ENCODE data around the gene PRKAR1B. TPM values are rescaled to one million over a fixed set of nuclear protein-coding genes. Genes with fewer than 3 reads are reported as not detected.

PRKAR1B gene
- total and polyA plus RNA-seq, 4 experiments from 2014 or later = 6.5 to 16.6 (median 13.7) TPM

GRCh38 chr7:725223-726005 is 1.7 kb downstream of the PRKAR1B start:
- intact Hi-C loops (cut with micrococcal nuclease) = loop anchor here (1.0 to 5.0 kb wide), 4 partner anchors 108 to 577 kb away; partner anchors contain the start of gene GET4
- POLR2A ChIA-PET (ENCODE audit: partially characterized antibody) = interaction anchor here (2.3 kb wide), 1 partner anchor 107 kb away, joined by 8 read pairs; no protein-coding TSS in a partner anchor
- Mint-ChIP-seq H3K27ac (peak overlapping the region; percentile 19 to 88 (median 76)), H3K9me3 (peaks cover 0 to 14% (median 1%) of the 10 kb centered on the region in 8 donors), H3K4me1 (peaks cover 16 to 29% (median 19%) of the 10 kb centered on the region in 4 donors), H3K27me3 (no peaks in the 10 kb centered on the region), H3K4me3 (peak overlapping the region; percentile 58 to 80 (median 75)), H3K36me3 (peaks cover 16 to 19% of the 10 kb centered on the region in 2 donors)
- Histone ChIP-seq H3K36me3 (ENCODE audit: insufficient read depth, low read length) (peaks cover 3% of the 10 kb centered on the region), H3K4me1 (ENCODE audit: insufficient read depth, low read length) (peaks cover 17% of the 10 kb centered on the region), H3K27ac (ENCODE audit: low read depth, low read length) (peak overlapping the region; percentile 62), H3K27me3 (ENCODE audit: insufficient read depth, low read length) (no peaks in the 10 kb centered on the region), H3K4me3 (ENCODE audit: low read length in 2 of 2) (peak overlapping the region in 1 of 2 donors; percentile 48), H3K9me3 (ENCODE audit: control insufficient read depth in 1 of 2, low read length in 2 of 2) (no peaks in the 10 kb centered on the region)
- CTCF ChIA-PET (ENCODE audit: partially characterized antibody) = interaction anchor here (0.9 kb wide), 1 partner anchor 404 kb away, joined by 3 read pairs; no protein-coding TSS in a partner anchor
- no peak for DNase-seq

- DNase-seq = no peak
- CTCF ChIA-PET (ENCODE audit: partially characterized antibody) = no interaction called here
Measured at GRCh38 chr7:724298-724697, 2.8 kb downstream of the PRKAR1B start.

GRCh38 chr7:723541-723940 is 3.5 kb downstream of the PRKAR1B start:
- ChIA-PET CTCF (ENCODE audit: partially characterized antibody) (no interaction called here), POLR2A (ENCODE audit: partially characterized antibody) (no interaction called here)
- Mint-ChIP-seq H3K27me3 (no peaks in the 10 kb centered on the region), H3K36me3 (peaks cover 9 to 15% of the 10 kb centered on the region in 2 donors), H3K4me3 (no peak overlapping the region), H3K9me3 (peaks cover 0 to 14% (median 1%) of the 10 kb centered on the region in 8 donors), H3K27ac (no peak overlapping the region), H3K4me1 (peaks cover 12 to 22% (median 19%) of the 10 kb centered on the region in 4 donors)
- intact Hi-C loops (cut with micrococcal nuclease) = no loop called here
- Histone ChIP-seq H3K9me3 (ENCODE audit: control insufficient read depth in 1 of 2, low read length in 2 of 2) (no peaks in the 10 kb centered on the region), H3K36me3 (ENCODE audit: insufficient read depth, low read length) (no peaks in the 10 kb centered on the region), H3K27me3 (ENCODE audit: insufficient read depth, low read length) (no peaks in the 10 kb centered on the region), H3K27ac (ENCODE audit: low read depth, low read length) (no peak overlapping the region), H3K4me1 (ENCODE audit: insufficient read depth, low read length) (peaks cover 17% of the 10 kb centered on the region), H3K4me3 (ENCODE audit: low read length in 2 of 2) (no peak overlapping the region)
- no peak for DNase-seq

More at GRCh38 chr7:724298-724697, 2.8 kb downstream of the PRKAR1B start:
- H3K36me3 Mint-ChIP-seq = peaks cover 9 to 15% of the 10 kb centered on the region in 2 donors
- peaks cover 0 to 14% (median 1%) of the 10 kb centered on the region in 8 donors for H3K9me3 Mint-ChIP-seq
- H3K4me1 Mint-ChIP-seq = peaks cover 12 to 24% (median 18%) of the 10 kb centered on the region in 4 donors
- H3K27me3 Mint-ChIP-seq = no peaks in the 10 kb centered on the region
- no peak overlapping the region for H3K4me3 ChIP-seq (ENCODE audit: low read length in 2 of 2)
- intact Hi-C loops (cut with micrococcal nuclease) = no loop called here
- no peak overlapping the region for H3K4me3 Mint-ChIP-seq
- H3K27me3 ChIP-seq (ENCODE audit: insufficient read depth, low read length) = no peaks in the 10 kb centered on the region
- H3K27ac Mint-ChIP-seq = peak overlapping the region in 1 of 7 donors; percentile 8
- H3K36me3 ChIP-seq (ENCODE audit: insufficient read depth, low read length) = no peaks in the 10 kb centered on the region
- no peak overlapping the region for H3K27ac ChIP-seq (ENCODE audit: low read depth, low read length)
- no peaks in the 10 kb centered on the region for H3K9me3 ChIP-seq (ENCODE audit: control insufficient read depth in 1 of 2, low read length in 2 of 2)
- H3K4me1 ChIP-seq (ENCODE audit: insufficient read depth, low read length) = peaks cover 17% of the 10 kb centered on the region
- POLR2A ChIA-PET (ENCODE audit: partially characterized antibody) = no interaction called here

- Mint-ChIP-seq H3K27me3 (no peaks in the 10 kb centered on the region), H3K4me1 (peaks cover 6 to 15% (median 10%) of the 10 kb centered on the region in 4 donors), H3K27ac (no peak overlapping the region), H3K9me3 (peaks cover 0 to 14% (median 1%) of the 10 kb centered on the region in 8 donors), H3K4me3 (peak overlapping the region in 1 of 8 donors; percentile 54), H3K36me3 (peaks cover 2 to 15% of the 10 kb centered on the region in 2 donors)
- DNase-seq = no peak
- no peaks in the 10 kb centered on the region for H3K9me3 ChIP-seq (ENCODE audit: control insufficient read depth in 1 of 2, low read length in 2 of 2)
- ChIA-PET POLR2A (ENCODE audit: partially characterized antibody) (no interaction called here), CTCF (ENCODE audit: partially characterized antibody) (no interaction called here)
- intact Hi-C loops (cut with micrococcal nuclease) = no loop called here
- no peaks in the 10 kb centered on the region for H3K27me3 ChIP-seq (ENCODE audit: insufficient read depth, low read length)
- H3K27ac ChIP-seq (ENCODE audit: low read depth, low read length) = no peak overlapping the region
- peaks cover 7% of the 10 kb centered on the region for H3K4me1 ChIP-seq (ENCODE audit: insufficient read depth, low read length)
- H3K4me3 ChIP-seq (ENCODE audit: low read length in 2 of 2) = no peak overlapping the region
- no peaks in the 10 kb centered on the region for H3K36me3 ChIP-seq (ENCODE audit: insufficient read depth, low read length)
Measured at GRCh38 chr7:721619-722248, 5.3 kb downstream of the PRKAR1B start.

DNA sequence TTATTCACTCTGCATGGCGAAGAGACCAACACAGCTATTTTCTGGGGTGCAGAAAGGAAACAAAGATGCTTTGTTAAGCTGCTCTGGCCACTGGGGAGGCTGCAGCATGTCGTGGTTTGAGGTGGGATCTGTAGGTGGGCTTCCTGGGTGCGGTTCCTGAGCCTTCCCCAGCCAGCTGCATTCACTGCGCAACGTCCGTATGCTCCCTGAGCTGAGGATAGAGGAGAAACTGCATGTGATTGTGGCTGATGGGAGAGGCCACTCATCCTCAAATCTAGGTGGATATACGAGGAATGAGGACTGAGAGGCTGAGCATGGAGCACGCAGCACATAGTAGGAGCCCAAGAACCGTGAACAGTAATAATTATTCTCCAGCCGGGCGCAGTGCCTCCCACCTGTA is 10.4 kb downstream of the PRKAR1B start:
- Mint-ChIP-seq H3K4me3 (no peak overlapping the region), H3K36me3 (peaks cover 0 to 4% of the 10 kb centered on the region in 2 donors), H3K9me3 (peaks cover 0 to 6% (median 0%) of the 10 kb centered on the region in 8 donors), H3K27ac (peak overlapping the region in 1 of 7 donors; percentile 69), H3K4me1 (peaks cover 3 to 26% (median 12%) of the 10 kb centered on the region in 4 donors), H3K27me3 (peaks cover 5 to 8% of the 10 kb centered on the region in 2 donors)
- no peak for DNase-seq
- no peak overlapping the region for H3K4me3 ChIP-seq (ENCODE audit: low read length in 2 of 2)
- no peak overlapping the region for H3K27ac ChIP-seq (ENCODE audit: low read depth, low read length)
- no peaks in the 10 kb centered on the region for H3K36me3 ChIP-seq (ENCODE audit: insufficient read depth, low read length)
- no peaks in the 10 kb centered on the region for H3K27me3 ChIP-seq (ENCODE audit: insufficient read depth, low read length)
- intact Hi-C loops (cut with micrococcal nuclease) = no loop called here
- H3K9me3 ChIP-seq (ENCODE audit: control insufficient read depth in 1 of 2, low read length in 2 of 2) = no peaks in the 10 kb centered on the region
- ChIA-PET POLR2A (ENCODE audit: partially characterized antibody) (interaction anchor here (0.8 kb wide), 1 partner anchor 11 kb away, joined by 3 read pairs; no protein-coding TSS in a partner anchor), CTCF (ENCODE audit: partially characterized antibody) (no interaction called here)
- peaks cover 3% of the 10 kb centered on the region for H3K4me1 ChIP-seq (ENCODE audit: insufficient read depth, low read length)

- Mint-ChIP-seq H3K36me3 (peaks cover 0 to 4% of the 10 kb centered on the region in 2 donors), H3K4me3 (peak overlapping the region in 1 of 8 donors; percentile 57), H3K27me3 (peaks cover 5 to 8% of the 10 kb centered on the region in 2 donors), H3K9me3 (peaks cover 0 to 6% (median 0%) of the 10 kb centered on the region in 8 donors), H3K27ac (peak overlapping the region in 1 of 7 donors; percentile 3), H3K4me1 (peaks cover 3 to 26% (median 12%) of the 10 kb centered on the region in 4 donors)
- Histone ChIP-seq H3K36me3 (ENCODE audit: insufficient read depth, low read length) (no peaks in the 10 kb centered on the region), H3K27me3 (ENCODE audit: insufficient read depth, low read length) (no peaks in the 10 kb centered on the region), H3K27ac (ENCODE audit: low read depth, low read length) (no peak overlapping the region), H3K4me3 (ENCODE audit: low read length in 2 of 2) (no peak overlapping the region), H3K9me3 (ENCODE audit: control insufficient read depth in 1 of 2, low read length in 2 of 2) (no peaks in the 10 kb centered on the region), H3K4me1 (ENCODE audit: insufficient read depth, low read length) (peaks cover 3% of the 10 kb centered on the region)
- CTCF ChIA-PET (ENCODE audit: partially characterized antibody) = no interaction called here
- DNase-seq = no peak
- POLR2A ChIA-PET (ENCODE audit: partially characterized antibody) = interaction anchor here (0.8 kb wide), 1 partner anchor 12 kb away, joined by 3 read pairs; no protein-coding TSS in a partner anchor
- intact Hi-C loops (cut with micrococcal nuclease) = no loop called here
Measured at GRCh38 chr7:716222-716621, 10.9 kb downstream of the PRKAR1B start.

GRCh38 chr7:714251-714671 is 12.8 kb downstream of the PRKAR1B start:
- ChIA-PET CTCF (ENCODE audit: partially characterized antibody) (no interaction called here), POLR2A (ENCODE audit: partially characterized antibody) (no interaction called here)
- H3K4me3 Mint-ChIP-seq = peak overlapping the region in 7 of 8 donors; percentile 21 to 68 (median 52)

More at GRCh38 chr7:714251-714671, 12.8 kb downstream of the PRKAR1B start:
- Mint-ChIP-seq H3K36me3 (peaks cover 2 to 8% of the 10 kb centered on the region in 2 donors), H3K9me3 (peaks cover 0 to 1% (median 0%) of the 10 kb centered on the region in 8 donors), H3K27me3 (peaks cover 5 to 8% of the 10 kb centered on the region in 2 donors), H3K27ac (peak overlapping the region in 3 of 7 donors; percentile 4 to 47 (median 18)), H3K4me1 (peaks cover 3 to 26% (median 12%) of the 10 kb centered on the region in 4 donors)
- Histone ChIP-seq H3K9me3 (ENCODE audit: control insufficient read depth in 1 of 2, low read length in 2 of 2) (no peaks in the 10 kb centered on the region), H3K4me1 (ENCODE audit: insufficient read depth, low read length) (peaks cover 3% of the 10 kb centered on the region), H3K27ac (ENCODE audit: low read depth, low read length) (no peak overlapping the region), H3K36me3 (ENCODE audit: insufficient read depth, low read length) (no peaks in the 10 kb centered on the region), H3K27me3 (ENCODE audit: insufficient read depth, low read length) (no peaks in the 10 kb centered on the region), H3K4me3 (ENCODE audit: low read length in 2 of 2) (no peak overlapping the region)
- DNase-seq = no peak
- intact Hi-C loops (cut with micrococcal nuclease) = no loop called here

Data from CD4-positive, alpha-beta memory T cell (primary cell).